ENCODE results near the gene ARHGAP9.

Gene ARHGAP9

DNA sequence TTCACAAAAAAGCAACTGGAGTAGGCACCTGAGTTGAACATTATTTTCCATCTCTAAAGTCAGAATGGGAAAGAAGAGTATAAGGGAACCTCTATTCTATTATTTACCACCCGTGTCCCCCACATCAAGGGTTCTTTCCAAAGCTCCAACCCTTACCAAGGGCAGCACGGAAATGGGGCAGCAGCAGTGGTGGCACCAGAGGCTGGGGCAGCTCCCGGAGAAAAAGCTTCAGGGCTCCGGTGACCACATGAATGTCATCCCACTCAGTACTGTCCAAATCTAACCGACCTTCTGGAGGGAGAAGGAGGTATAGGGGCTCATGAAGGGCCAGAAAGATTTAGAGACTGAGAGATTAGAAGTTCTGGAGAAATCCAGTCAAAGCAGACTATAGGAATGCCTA, 5.8 kb downstream of the ARHGAP9 start:
- DNase-seq (ENCODE audit: low read depth, low spot score): no peak

DNA sequence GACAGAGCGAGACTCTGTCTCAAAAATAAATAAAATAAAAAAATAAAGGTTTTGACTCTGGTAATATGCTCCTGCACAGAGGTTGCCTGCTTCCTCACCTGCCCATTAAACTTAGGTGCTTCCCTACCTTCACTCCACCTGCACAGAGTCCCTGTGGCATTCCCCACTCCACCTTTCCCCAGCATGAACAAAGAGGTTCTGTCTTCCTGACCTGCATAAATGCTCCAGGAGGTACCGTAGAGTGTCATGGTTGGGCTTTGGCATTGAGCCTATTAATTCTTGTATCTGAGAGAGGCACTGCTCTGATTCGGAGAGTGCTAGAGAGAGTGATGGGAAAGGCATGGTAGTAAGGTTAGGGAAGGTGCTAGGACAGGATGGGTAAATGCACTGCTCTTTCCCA, 6.3 kb downstream of the ARHGAP9 start:
- DNase-seq (ENCODE audit: low read depth, low spot score): no peak

DNA sequence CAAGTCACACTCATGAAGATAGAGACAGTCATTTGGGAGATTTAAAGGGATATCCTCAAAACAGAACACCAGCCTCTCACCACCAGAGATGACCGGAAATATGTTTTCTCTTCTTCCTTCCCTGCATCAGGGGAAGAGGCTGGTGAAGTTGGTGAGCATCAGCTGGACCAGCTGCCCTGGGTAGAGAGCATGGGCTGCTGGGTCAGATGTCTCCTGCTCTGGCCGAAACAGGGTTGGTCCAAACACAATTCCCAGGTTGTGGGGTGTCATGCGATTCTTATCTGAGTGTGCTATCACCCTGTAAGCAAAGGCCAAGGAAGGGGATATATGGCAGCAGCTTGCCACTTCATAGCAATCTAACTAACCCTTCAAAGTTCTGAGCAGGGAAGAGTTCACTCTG, 7.3 kb downstream of the ARHGAP9 start:
- no peak for DNase-seq (ENCODE audit: low read depth, low spot score)

DNA sequence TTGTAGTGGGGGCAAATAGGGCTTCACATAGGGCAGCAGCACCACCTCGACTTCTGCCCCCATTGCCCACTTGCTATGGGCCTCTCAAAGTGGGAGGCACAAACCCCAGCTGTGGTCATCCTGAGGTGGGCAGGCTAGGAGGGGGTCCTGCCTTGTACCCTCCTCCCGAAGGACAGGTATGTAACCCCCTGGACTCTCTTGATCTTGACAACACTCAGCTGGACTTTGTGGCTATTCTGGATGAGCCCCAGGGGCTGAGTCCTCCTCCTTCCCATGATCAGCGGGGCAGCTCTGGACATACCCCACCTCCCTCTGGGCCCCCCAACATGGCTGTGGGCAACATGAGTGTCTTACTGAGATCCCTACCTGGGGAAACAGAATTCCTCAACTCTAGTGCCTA, 8.0 kb downstream of the ARHGAP9 start:
- no peak for DNase-seq (ENCODE audit: low read depth, low spot score)

DNA sequence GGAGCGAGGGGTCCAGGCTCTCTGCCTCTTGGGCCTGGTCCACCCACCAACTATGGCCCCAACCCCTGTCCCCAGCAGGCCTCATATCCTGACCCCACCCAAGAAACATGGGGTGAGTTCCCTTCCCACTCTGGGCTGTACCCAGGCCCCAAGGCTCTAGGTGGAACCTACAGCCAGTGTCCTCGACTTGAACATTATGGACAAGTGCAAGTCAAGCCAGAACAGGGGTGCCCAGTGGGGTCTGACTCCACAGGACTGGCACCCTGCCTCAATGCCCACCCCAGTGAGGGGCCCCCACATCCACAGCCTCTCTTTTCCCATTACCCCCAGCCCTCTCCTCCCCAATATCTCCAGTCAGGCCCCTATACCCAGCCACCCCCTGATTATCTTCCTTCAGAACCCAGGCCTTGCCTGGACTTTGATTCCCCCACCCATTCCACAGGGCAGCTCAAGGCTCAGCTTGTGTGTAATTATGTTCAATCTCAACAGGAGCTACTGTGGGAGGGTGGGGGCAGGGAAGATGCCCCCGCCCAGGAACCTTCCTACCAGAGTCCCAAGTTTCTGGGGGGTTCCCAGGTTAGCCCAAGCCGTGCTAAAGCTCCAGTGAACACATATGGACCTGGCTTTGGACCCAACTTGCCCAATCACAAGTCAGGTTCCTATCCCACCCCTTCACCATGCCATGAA, 8.6 kb downstream of the ARHGAP9 start:
- no peak for DNase-seq (ENCODE audit: low read depth, low spot score)

DNA sequence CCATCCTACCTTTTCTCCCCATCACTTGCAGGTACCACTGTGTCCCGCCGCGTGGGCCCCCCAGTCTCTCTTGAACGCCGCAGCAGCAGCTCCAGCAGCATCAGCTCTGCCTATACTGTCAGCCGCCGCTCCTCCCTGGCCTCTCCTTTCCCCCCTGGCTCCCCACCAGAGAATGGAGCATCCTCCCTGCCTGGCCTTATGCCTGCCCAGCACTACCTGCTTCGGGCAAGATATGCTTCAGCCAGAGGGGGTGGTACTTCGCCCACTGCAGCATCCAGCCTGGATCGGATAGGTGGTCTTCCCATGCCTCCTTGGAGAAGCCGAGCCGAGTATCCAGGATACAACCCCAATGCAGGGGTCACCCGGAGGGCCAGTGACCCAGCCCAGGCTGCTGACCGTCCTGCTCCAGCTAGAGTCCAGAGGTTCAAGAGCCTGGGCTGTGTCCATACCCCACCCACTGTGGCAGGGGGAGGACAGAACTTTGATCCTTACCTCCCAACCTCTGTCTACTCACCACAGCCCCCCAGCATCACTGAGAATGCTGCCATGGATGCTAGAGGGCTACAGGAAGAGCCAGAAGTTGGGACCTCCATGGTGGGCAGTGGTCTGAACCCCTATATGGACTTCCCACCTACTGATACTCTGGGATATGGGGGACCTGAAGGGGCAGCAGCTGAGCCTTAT, 9.2 kb downstream of the ARHGAP9 start:
- no peak for DNase-seq (ENCODE audit: low read depth, low spot score)

DNA sequence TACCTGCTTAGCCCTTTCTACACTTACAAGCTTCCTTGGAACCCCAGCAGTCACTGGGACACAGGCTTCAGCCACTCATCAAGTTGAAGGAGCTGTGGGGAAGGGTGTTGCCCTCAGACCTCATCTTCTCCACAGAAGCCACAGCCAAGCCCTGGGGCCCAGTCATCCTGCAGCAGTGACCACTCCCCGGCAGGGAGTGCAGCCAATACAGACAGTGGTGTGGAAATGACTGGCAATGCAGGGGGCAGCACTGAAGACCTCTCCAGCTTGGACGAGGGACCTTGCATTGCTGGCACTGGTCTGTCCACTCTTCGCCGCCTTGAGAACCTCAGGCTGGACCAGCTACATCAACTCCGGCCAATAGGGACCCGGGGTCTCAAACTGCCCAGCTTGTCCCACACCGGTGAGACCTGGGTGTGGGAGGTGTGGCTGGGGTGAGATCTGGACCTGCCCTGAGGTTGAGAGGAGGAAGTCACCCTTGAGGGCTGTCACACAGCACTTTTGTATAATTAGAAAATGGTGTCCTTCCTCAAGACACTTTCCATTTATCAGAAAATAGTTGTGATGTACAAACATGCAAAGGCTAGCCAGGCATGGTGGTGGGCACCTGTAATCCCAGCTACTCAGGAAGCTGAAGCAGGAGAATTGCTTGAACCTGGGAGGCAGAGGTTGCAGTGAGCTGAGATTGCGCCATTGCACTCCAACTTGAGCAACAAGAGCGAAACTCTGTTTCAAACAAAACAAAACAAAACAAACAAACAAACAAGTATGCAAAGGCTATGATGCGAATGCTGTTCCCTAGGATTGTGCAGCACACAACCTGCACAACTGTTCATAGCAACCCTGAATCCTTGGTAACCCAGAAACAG, 10.1 kb downstream of the ARHGAP9 start:
- DNase-seq (ENCODE audit: low read depth, low spot score): no peak

DNA sequence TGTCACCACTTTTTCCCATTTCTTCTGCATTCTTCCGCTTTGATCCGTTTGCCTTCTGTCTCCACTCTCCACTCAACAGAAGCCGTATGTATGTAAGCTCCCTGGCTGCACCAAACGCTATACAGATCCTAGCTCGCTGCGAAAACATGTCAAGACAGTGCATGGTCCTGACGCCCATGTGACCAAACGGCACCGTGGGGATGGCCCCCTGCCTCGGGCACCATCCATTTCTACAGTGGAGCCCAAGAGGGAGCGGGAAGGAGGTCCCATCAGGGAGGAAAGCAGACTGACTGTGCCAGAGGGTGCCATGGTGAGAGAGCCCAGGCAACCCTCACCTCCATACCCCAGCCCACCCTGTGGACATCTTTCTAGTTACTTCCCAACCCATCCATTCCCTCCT, 11.8 kb downstream of the ARHGAP9 start:
- no peak for DNase-seq (ENCODE audit: low read depth, low spot score)

DNA sequence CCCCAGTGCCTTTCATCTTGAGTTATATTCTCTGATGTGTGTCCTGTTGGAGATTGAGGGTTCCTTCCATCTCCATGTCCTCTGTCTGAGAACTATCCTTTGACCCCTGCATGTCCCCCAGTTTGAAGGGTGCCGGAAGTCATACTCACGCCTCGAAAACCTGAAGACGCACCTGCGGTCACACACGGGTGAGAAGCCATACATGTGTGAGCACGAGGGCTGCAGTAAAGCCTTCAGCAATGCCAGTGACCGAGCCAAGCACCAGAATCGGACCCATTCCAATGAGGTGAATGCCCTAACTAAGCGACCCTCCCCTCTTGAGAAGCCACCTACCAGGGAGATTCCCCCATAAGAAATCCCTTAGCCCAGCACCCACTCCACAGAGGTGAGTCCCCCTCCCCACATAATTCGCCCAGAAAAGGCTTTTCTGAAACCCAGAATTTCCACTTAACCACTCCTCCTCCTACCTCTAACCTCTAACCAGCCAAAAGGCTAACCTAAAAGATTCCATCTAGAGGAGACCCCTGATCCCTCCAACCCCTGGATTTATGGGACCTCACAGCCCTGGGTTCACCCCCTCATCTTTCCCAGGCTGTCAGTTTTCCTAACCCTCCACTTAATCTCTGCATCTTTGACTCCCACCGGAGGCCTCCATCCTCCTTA, 12.3 kb downstream of the ARHGAP9 start:
- no peak for DNase-seq (ENCODE audit: low read depth, low spot score)

DNA sequence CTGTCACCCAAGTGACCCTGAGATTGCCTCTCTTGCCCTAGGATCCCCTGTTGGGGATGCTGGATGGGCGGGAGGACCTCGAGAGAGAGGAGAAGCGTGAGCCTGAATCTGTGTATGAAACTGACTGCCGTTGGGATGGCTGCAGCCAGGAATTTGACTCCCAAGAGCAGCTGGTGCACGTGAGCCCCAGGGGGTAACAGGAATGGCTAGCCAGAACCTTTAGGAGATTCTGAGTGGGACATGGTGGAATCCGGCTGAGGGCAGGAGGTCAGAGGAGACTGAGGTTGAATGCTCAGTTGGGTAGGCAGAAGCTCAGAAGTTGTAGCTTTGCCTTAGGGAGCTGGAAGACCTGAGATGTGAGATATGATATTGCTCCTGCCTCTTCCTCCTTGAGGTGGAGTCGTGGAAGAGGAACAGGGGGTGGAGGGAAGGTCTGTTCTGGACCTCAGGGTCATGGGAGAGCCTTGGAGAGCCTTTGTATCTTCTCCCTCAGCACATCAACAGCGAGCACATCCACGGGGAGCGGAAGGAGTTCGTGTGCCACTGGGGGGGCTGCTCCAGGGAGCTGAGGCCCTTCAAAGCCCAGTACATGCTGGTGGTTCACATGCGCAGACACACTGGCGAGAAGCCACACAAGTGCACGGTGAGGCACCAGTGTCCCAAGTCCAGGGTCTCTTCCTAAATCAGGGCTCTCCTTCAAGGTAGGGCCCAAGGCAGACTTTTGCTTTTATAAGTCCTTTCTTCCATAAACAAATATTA, 13.7 kb downstream of the ARHGAP9 start:
- no peak for DNase-seq (ENCODE audit: low read depth, low spot score)

DNA sequence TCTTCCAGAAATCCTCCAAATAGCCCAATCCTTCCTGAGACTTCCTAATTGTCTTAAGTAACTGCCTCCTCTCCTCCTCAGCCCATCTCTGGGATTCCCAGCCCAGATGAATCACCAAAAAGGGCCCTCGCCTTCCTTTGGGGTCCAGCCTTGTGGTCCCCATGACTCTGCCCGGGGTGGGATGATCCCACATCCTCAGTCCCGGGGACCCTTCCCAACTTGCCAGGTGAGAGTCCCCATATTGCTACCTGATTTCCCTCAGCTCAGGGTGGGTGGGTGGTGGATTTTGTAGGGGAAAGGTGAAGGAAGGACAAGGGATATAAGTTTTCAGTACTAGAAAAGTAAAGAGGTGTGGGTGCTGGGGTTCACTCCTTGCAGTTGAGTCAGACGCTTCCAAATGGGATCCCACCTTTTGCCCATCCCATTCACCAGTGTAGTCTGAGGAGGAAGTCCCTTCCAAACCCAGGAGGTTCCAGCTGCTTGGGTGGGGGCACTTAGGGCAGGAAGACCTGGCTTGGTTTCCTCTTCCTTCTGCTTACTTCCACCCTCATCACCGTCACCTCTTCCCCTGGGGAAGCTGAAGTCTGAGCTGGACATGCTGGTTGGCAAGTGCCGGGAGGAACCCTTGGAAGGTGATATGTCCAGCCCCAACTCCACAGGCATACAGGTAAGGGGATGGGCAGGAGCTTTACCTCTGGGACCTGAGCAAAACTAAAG, 14.5 kb downstream of the ARHGAP9 start:
- DNase-seq (ENCODE audit: low read depth, low spot score): no peak

DNA sequence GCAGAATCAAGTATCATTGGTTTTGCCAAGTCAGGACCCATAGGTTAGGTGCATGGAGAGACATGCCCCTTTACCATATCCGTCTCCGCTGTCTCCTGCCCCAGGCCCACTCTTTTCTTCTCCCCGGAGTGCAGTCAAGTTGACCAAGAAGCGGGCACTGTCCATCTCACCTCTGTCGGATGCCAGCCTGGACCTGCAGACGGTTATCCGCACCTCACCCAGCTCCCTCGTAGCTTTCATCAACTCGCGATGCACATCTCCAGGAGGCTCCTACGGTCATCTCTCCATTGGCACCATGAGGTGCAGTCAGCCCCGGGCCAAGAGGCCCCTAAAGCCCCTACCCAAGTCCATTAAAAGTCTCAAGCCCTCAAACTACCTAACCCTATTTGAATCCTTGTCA, 15.1 kb downstream of the ARHGAP9 start:
- no peak for DNase-seq (ENCODE audit: low read depth, low spot score)

DNA sequence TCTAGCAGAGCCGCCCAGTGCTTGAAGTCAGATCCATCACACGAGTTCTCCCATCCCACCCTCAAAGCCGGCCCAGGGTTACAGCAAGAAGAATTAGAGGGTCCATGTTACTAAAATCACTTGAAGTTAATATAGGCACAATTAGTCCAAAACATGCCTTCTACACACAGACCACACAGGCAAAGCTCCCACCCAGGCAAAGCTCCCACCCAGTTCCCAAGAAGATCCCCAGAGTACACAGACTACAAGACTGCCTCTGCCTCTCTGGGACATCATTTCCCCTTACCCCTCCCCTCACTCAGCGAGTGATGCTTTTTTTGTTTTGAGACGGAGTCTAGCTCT, 16.8 kb downstream of the ARHGAP9 start:
- DNase-seq (ENCODE audit: low read depth, low spot score): no peak

DNA sequence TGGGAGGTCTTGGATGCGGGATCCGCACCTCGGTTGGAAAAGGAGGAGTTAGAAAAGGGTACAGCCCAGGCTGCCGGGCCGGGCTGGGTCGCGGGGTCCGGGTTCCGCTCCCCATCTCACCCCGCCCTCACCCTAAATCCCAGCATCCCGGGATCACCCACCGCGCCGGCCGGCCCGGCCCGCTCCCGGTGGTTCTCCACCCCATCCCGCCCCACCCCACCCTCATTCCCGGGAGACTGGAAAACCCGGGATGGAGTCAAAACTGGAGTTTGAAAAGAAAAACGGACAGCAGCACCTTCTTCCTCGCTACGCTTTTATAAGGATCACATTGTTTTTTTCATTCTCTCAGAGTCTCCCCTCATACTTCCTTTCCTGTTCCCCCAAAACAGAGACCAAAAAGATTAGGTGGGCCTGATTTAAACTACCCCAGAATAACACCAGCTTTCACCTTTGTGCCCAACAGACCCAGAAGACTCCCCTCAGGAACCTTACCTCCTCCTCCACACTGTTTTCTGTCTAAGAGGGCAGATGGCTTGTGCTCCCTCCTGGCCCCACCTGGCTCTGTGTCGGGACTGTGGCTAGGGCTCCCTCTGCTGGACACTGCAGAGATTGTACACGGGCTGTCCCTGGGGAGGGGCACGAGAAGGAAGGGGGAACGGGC, 17.3 kb downstream of the ARHGAP9 start:
- DNase-seq (ENCODE audit: low read depth, low spot score): peak; percentile 82

DNA sequence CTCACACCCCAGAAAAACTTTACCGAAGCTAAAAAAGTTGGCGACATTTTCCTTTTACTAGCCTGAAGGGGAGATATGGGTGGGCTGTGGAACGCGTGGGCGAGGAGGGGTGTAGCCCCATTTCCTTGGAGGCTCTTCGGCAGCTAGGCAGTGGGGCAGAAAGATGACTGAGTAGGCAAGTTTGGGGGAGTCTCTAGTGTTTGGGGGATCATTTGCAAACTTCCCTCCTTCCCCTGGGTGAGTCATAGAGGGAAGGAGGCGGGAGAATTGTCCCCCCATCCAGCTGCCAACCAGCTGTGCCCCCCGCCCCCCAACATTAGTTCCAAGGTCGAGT, 17.8 kb downstream of the ARHGAP9 start:
- no peak for DNase-seq (ENCODE audit: low read depth, low spot score)

DNA sequence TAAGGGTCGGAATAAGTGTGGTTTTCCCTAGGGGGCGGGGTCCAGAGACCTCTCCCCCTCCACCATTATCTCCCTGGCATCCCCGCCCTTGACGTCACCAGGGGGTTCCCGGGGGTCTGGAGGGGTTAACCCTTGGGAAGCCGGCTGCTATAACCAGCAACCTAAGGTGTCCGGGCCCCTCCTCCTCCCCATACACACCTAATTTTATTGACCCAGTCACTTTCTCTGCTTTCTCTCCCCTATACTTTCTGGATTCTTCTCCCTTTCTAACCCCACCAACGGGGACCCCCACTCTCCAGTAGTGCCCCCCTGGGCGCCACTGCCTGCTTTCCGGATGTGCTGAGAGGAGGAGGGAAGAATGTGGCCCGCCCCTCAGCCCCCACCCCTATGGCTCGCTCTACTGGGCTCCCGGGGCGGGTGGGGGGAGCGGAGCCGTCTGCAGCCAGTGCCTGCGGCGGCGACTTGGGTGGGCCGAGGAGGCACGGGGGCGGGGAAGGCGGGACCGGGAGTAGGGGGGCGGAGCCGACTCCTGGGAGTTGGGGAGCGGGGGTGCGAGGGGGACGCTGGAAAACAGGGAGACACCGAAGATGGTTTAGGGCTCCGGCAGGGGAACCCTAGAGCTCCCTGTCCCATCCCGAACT, 18.3 kb downstream of the ARHGAP9 start:
- no peak for DNase-seq (ENCODE audit: low read depth, low spot score)

DNA sequence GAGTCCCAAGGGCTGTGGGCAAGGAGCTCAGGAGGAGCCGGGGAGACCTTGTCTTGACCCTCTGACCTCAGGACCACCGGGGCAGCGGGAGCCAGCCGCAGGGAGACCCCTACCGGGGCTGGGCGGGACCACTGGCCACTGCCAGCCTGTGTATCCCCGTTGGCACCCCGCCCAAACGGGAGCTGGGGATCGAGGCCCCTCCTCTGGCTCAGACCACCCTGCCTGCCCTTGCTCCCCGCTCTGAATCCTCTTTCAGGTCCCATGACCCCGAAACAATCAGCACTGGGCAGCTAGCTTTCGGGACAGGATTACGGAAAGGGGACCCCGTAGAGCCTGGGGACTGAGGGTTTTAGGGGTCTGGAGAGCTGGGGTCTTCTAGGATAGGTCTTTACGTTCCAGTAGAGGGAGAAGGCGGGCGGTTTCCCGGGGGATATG, 18.8 kb downstream of the ARHGAP9 start:
- DNase-seq (ENCODE audit: low read depth, low spot score): no peak

DNA sequence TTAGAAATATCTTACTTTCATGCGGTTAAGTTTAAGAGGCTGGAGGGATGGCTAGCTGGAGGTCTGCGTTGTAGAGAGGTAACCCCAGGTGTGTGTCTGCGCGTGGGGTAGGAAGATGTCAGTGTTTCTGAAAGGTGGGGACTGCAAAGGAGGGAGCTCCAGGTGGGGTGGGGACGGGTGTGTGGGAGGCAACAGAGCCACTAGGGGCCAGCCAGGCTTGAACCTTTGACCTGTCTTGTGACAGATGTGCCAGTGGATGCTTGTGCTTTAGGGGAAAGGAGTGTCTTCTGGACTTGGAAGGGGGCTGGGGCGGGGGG, 19.2 kb downstream of the ARHGAP9 start:
- no peak for DNase-seq (ENCODE audit: low read depth, low spot score)

DNA sequence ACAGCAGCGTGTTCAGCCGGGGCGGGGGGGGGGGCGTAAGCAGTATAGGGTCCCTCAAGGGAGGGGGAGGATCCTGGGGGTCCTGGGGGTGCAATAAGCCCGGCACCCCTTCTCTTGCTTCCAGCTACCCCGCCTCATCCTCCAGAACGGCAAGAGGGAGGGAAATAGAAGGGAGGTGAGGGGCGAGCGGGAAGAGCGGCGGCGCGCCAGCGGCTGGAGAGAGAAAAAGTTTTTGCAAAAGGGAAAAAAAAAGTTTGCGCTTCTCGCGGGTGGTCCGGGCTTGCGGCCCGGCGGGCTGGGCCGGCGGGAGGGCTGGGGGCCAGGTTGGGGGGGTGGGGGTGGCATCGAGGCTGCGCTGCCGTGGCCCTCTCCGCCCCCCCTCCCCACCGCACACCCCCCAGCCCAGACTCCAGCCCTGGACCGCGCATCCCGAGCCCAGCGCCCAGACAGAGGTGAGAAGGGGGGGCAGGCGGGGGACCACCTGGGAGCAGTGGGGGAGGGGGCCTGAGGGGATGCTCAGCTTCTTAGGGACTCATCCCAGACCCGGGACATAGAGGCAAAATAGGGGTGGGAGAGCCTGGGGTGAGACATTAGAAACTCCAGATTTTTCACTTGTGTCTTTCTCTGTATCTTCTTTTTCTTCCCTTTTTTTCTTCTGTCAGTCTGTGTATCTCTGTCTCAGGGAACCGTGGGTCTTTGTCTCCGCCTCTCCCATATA, 19.8 kb downstream of the ARHGAP9 start, which contains the start of gene GLI1:
TSS of gene GLI1 (plus strand) at position 36 of the 718 bp plus-strand sequence. CDS start 3,907 bp downstream, outside the sequence.
- DNase-seq (ENCODE audit: low read depth, low spot score): no peak
